Activated naive CD8-positive, alpha-beta T cell treated with anti-CD3 and anti-CD28 coated beads, Interleukin-2, amount 50 U/mL, for 16 hours (primary cell): Measurements from ENCODE around the gene TCOF1.
"Not testable (repeated sequence)": the region's sequence is repeated elsewhere in the genome, so short reads cannot be mapped to it uniquely, and the experiment has no call there.

Experiments used
- DNase-seq: peaks from one replicate; pipeline ENCODE4 v3.0.0-alpha.2; 2020; ENCODE audit warnings: low read depth, low spot score

Gene TCOF1

DNA sequence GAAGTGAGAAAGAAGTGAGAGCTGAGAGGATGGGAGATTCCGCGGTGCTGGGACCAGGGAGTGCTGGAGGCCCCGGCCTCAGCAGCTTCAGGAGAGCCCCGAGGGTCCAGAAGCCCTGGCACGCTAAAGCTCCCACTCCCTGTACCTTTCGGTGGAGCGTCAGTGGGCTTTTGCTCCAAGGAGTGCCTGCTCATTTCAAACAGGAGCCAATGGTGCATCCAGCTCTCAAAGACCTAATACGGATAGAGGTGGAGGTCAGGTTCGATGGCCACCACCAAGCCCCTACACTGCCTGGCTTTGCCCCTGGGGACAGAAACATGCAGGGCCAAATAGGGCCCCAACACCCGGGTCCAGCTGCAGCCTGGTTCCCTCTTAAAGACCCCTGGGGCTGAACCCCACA, 47.0 kb downstream of the TCOF1 start:
- no peak for DNase-seq

- DNase-seq = no peak
These were observed 47.7 kb downstream of the TCOF1 start for GRCh38 chr5:150404941-150405816.

DNA sequence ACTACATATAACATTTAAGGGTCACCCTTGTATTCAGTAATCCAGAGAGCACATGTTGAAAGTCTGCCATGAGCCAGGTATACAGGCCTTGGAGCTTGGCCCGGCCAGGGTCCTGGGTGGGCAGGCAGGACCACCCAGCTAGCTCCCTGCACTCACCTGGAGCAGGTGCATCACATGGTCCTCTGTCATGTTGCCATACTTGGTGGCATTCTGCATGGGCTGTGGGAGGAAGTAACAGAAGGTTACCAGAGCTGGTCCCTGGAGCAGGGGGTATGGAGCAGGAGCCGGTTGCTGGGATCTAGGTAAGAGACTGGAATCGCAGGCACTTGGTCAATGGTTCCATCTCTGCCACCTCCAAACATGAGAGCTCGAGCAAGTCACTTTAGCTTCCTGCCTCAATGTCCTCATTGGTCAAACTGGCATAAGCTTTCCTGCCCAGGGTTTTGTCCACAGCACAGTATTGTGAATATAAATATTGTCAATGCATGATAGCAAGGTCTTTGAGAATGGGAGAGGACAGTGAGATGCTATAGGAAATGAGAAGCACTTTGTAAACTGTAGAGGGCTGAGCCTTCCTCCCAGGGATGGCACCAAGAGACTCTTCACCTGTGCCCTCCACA, 48.7 kb downstream of the TCOF1 start:
- no peak for DNase-seq

- no peak for DNase-seq
These were observed 49.2 kb downstream of the TCOF1 start for GRCh38 chr5:150406723-150407095.

GRCh38 chr5:150407096-150407720, 49.7 kb downstream of the TCOF1 start:
- DNase-seq = no peak

DNA sequence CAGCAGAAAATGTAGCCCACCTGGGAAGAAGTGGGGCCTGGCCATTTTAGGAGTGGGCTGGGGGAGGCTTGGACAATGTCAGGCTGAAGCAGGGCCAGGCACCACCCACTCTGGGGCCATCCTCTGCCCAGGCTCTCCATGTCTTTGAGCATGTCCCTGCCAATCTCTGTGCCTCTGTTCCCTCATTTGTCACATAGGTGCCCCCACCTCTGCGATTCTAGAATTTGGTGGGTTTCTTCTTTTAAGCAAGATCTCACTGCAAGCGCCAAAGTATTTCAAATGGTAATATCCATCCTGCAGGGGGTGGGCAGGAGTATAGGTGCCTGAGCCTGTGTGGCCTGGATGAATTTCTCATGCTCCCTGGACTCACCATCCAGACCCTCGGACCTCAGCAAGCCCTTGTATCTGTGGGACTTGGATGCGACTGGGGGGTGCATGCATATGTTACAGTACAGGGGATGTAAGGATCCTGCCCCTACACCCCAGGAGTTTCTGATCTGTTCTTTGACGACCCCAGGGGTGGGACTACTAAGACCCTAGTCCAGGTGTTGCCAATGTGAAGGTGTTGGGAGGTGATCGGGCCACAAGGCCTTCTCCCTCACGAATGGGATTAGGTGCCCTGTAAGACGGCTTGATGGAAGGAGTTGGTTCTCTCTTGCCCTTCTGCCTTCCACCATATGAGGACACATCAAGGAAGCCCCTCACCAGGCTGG, 50.9 kb downstream of the TCOF1 start:
- no peak for DNase-seq

DNA sequence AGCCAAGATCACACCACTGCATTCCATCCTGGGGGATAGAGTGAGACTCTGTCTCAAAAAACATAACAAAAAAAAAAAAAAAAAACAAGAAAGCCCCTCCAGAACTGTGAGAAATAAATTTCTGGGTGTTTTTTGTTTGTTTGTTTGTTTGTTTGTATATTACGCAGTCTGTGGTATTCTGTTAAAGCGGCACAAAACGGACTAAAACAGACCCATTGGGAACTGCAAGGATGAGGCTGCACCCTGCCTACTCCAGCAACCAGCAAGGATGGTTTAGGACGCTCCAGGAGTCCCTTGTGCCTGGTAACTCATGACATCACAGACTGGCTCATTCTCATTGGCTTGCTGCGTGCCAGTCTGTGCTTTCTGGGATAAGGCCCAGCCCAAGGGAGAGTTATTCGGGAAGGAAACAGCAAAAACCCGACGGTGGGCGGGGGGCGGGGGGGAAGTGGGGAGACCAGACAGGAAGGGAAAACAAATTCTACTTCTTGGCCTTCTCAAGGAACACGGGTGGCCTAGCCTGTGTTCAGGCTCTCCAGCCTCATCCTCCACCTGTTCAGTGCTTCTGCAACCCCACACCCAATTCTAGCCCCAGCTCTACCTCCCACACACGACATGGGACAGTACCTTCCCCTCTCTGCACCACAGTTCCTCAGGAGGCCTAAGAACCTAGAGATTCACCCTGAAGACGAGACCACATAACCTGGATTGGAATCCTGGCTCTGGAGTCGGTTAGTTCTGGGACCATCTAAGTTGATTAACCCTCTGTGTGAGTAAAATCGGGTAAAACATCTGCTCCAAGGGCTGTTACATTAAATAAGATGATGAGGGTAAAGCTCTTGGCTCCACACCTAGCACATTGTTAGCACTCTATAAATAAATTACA, 52.4 kb downstream of the TCOF1 start:
- no peak for DNase-seq

DNA sequence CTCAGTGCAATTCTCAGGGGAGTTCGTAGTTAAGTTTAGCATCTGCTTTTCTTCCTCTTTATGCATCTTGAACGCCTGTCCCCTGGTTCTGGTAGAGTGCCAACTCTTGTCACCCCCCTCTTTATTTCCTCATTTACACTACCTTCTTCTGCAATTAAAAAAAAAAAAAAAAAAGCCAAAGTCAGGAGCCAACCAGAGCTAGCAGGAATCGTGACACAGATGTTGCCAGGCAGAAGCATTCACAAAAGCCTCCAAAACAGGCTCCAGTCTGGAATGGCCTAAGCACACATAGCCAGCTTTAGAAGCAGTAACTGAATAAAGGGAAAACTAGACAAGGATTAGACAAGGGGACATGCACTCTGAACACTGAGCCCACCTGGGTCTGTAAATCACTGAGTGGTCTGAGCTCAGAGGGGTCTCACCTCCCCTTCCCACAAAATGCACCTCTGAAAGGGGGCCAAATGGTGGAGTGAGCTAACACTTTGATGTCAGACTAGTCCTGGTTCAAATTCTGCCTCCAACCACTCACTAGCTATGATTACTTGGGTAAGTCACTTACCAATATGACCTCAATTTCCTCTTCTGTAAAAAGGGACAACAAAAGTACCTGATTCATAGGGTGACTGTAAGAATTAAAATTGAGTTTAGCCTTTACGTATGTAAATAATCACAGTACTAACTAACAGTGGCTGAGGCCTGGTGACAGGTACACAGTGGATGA, 53.2 kb downstream of the TCOF1 start:
- no peak for DNase-seq

DNA sequence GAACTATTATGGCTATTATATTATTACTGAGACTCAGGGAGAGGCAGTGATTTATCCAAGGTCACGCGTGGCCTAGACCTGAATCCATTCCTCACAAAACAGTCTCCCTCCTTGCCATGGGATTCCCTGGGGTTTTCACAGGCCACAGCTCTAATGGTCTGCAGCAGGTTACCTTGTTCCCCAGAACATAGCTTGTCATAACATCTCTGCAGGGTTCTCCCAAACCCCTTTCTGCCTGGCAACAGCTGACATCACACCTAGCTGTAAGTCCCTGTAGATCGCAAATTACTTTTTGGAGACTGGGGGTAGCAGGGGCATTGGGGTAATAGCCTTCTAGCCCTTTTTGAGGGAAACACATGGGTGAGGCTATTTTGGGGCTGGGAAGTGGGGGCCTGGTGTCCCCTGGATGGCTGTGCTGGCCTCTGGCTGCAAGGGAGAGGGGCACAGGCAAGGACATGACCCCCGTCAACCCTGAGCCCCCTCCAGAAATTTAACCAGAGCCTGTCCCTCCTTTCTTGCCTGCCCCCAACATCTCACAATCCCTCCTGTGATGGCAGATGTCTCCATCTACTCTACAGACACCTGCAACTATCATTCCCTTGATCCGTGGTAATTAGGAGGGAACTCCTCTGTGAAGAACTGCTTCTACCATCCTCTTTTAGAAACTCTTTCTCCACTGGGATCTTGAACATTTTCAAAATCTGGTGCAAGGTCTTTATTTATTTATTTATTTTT, 53.9 kb downstream of the TCOF1 start:
- DNase-seq = no peak

DNA sequence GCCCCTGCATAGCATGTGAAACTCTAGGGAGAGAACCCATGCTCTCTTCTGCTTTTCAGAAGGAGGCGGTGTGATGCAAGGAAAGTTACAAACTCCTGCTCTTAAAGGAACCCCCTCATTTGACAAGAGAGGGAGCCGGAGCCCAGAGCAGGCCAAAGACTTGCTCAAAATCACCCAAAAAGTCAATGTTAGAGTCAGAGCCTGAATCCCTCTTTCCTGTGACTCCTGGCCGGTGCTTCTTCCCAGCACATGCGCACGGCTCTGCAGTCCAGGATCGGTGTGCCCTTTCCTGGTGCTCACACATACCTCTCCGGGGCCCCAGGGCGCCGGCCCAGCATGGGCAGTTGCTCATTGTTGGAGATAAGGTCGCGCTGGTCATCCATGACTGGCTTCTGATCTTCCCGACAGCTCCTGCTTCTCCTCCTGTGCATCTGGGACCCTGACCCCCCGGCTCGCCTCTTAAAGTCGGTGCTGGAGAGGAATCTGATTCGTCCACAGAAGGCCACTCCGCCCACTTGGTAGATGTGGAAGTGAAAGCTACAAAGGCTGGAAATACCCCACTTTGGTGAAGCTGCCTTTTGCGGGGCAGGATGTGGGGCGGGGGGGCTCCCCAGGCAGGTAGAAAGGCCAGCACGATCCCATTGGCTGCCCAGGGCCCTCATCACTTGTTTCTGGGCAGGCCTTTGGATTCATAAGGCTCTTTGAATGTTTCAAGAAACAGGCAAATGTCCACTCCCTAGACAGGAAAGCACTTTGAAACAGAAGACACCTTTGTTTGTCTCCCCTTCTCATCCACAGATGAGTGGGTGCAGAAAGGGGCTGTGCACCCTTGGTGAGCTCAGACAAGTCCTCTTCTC, 55.0 kb downstream of the TCOF1 start, which contains the start of gene CD74:
TSS of gene CD74 (minus strand) at position 592 of the 857 bp plus-strand sequence. CDS start at position 431, 161 bp downstream.
- DNase-seq = peak; percentile 83

- no peak for DNase-seq
These were observed 55.8 kb downstream of the TCOF1 start for GRCh38 chr5:150413176-150413901.

DNA sequence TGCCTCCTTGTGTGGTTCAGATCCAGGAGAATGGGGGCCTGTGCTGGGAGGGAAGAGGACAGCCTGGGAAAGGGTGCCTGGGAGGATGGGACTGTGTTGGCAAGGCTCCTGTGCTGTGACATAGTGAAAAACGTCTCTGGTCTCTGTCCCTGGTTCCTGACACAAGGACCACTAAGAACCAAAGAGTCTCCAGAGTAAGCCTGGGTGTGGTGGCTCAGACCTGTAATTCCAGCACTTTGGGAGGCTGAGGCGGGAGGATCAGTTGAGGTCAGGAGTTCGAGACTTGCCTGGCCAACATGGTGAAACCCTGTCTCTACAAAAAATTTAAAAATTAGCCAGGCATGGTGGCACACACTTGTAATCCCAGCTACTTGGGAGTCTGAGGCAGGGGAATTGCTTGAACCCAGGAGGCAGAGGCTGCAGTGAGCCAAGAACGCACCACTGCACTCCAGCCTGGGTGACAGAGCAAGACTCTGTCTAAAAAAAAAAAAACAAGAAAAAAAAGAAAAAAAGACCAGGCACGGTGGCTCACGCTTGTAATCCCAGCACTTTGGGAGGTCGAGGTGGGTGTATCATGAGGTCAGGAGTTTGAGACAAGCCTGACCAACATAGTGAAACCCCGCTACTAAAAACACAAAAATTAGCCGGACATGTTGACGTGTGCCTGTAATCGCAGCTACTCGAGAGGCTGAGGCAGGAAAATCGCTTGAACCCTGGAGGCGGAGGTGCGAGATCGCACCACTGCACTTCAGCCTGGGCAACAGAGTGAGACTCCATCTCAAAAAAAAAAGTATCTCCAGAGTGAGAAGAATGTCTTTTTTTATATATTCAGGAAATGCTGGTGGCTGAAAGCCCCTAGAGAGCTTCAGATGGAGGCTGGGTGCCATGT, 56.6 kb downstream of the TCOF1 start:
- not testable (repeated sequence) for DNase-seq

- DNase-seq = no peak
These were observed 62.3 kb downstream of the TCOF1 start for GRCh38 chr5:150419630-150420270.

GRCh38 chr5:150422075-150422474, 64.6 kb downstream of the TCOF1 start:
- no peak for DNase-seq

DNA sequence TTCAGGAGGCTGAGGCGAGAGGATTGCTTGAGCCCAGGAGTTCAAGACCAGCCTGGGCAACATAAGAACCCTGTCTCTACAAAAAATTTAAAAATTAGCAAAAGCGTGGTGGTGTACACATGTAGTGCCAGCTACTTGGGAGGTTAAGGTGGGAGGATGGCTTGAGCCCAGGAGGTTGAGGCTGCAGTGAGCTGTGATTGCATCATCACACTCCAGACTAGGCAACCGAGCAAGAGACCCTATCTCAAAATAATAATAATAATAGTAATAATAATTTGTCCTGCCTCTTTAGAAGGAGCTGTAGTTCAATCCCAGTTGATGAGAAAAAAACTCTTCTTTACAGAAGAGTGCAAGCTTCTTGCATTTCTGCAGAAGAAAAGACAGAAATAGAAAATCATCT, 65.3 kb downstream of the TCOF1 start:
- no peak for DNase-seq

GRCh38 chr5:150426165-150426564, 68.7 kb downstream of the TCOF1 start:
- DNase-seq = not testable (repeated sequence)
